Testis (tissue), 5 donors: ENCODE measurements around the gene UBD. TPM values are rescaled to one million over a fixed set of nuclear protein-coding genes. Genes with fewer than 3 reads are reported as not detected.
A peak's percentile ranks its signal among the peaks of the same experiment; 100 is the strongest.

Experiments used
- DNase-seq: peaks from one replicate; pipeline ENCODE4 v3.0.0-alpha.2; 2019
- H3K27ac ChIP-seq, 2 donors: fragments of 200-600 bp; sonication (generic); one replicate each; pipeline ENCODE4 v1.5.1; 2019
- H3K27me3 ChIP-seq: fragments of 200-600 bp; sonication (generic); one replicate; pipeline ENCODE4 v1.5.1; 2019
- H3K36me3 ChIP-seq: fragments of 200-600 bp; sonication (generic); one replicate; pipeline ENCODE4 v1.5.1; 2017; ENCODE audit warnings: low read depth; ENCODE audit errors: missing control alignments
- H3K4me1 ChIP-seq: fragments of 200-600 bp; sonication (generic); one replicate; pipeline ENCODE4 v1.5.1; 2019
- H3K4me3 ChIP-seq, 2 donors: fragments of 200-600 bp; sonication (generic); one replicate each; pipeline ENCODE4 v1.5.1; 2017 to 2019
- H3K9me3 ChIP-seq: fragments of 200-600 bp; sonication (generic); one replicate; pipeline ENCODE4 v1.5.1; 2017
- POLR2A ChIP-seq: fragments of 450-650 bp; IDR thresholded peaks from one replicate; pipeline ENCODE4 v1.6.1; 2017; ENCODE audit warnings: antibody characterized with exemption, mild to moderate bottlenecking, moderate library complexity
- WGBS, 2 donors: methylation state at CpG; one replicate each; pipeline ENCODE4 v1.1.5; 2018; 5-methylcytosine and 5-hydroxymethylcytosine counted together
- intact Hi-C: fragments of 100-400 bp; cut with DNase I; formaldehyde crosslinking; loops from one replicate; pipeline ENCODE4 v1.15.1; 2023; ENCODE audit warnings: low total_unique reads
- long read RNA-seq, 2 donors: transcript quantifications; one replicate each; lab custom pipeline, GENCODE V29; 2026
- polyA plus RNA-seq: library from polyadenylated mRNA; stranded (reverse); fragments of 350-450 nt; fragmentation: Illumina TruSeq; extraction: RNeasy Lipid Tissue Mini Kit (QIAGEN cat#74804); gene quantifications from one replicate; pipeline ENCODE4 v1.2.3, GENCODE V29; 2014; ENCODE audit warnings: low read depth, low replicate concordance; ENCODE audit not compliant: insufficient read depth
- total RNA-seq, 2 donors: library from RNA; depleted of rRNA; stranded (reverse); fragments of >200 nt; gene quantifications; one replicate each; pipeline ENCODE4 v1.2.3, GENCODE V29; 2016
- TF ChIP-seq, protein P1 (sequence below), 3 experiments: fragments of 450-650 bp in 2 of 3; fragments of 200-600 bp in 1 of 3; sonication (generic) in 1 of 3; IDR thresholded peaks; one replicate each; pipeline ENCODE4 v1.5.1; 2016 to 2019; ENCODE audit warnings: antibody characterized with exemption in 3 of 3, mild to moderate bottlenecking in 2 of 3, moderate library complexity in 1 of 3

UBD gene
- under 1 TPM in 1 of 2 donors, not detected in 1; 0.25 TPM for total RNA-seq
- 8.0 TPM for polyA plus RNA-seq
- long read RNA-seq, donor 1, partial matches to known transcripts = 0 of 2 reads
- long read RNA-seq, donor 1, other reads (novel, unspliced or antisense) = 0 of 2 reads
- long read RNA-seq, donor 2 = 0 reads

DNA sequence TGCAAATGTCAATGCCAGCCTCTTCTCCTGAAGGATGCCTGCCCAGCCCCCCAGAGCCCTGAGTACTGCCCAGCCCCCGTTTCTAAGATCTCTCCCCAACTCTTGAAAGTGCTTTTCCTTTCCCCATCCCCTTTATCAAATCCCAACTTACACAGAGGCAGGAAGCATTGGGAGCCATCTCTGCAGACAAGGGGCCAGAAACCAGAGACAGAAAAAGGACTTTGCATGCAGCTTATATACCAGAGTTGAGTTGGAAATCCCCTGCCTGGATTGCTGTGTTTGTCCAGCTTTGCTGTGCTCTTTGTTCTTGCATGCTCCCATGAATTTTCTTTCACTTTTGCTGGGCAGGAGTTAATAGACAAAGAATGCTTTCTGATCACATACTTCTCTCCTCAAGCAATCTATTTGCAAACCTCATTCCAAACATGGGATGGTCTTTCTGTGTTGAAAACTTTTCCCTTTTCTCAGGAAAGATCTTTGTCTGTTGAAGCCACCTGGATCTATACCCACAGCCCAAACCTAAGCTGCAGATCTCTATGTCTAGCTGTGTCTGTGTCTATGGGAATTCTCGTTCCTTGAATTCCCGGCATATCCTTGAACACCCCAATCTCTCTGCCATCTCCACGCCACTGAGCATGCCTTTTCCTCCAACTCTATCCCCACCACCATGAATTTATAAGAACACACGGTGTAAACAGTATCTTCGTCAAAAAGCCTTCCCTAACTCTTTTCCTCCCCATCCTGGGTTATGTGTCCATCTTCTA, at the start of gene UBD:
UBD (minus strand) TSS at position 209 of the 764 bp plus-strand sequence; CDS start at position 178, 31 bp downstream.
- DNase-seq = no peak
- H3K36me3 ChIP-seq = no peaks in the 10 kb centered on the region
- H3K4me3 ChIP-seq = peak within 1 kb of the TSS in 1 of 2 donors; percentile 21
- no peaks in the 10 kb centered on the region for H3K9me3 ChIP-seq
- intact Hi-C loops = no loop called here
- H3K27me3 ChIP-seq = no peaks in the 10 kb centered on the region
- WGBS, 2 donors = 66 to 72% methylated on average over 6 of the region's 6 CpGs
- no peak for TF ChIP-seq POLR2A
- TF ChIP-seq, protein P1, sequence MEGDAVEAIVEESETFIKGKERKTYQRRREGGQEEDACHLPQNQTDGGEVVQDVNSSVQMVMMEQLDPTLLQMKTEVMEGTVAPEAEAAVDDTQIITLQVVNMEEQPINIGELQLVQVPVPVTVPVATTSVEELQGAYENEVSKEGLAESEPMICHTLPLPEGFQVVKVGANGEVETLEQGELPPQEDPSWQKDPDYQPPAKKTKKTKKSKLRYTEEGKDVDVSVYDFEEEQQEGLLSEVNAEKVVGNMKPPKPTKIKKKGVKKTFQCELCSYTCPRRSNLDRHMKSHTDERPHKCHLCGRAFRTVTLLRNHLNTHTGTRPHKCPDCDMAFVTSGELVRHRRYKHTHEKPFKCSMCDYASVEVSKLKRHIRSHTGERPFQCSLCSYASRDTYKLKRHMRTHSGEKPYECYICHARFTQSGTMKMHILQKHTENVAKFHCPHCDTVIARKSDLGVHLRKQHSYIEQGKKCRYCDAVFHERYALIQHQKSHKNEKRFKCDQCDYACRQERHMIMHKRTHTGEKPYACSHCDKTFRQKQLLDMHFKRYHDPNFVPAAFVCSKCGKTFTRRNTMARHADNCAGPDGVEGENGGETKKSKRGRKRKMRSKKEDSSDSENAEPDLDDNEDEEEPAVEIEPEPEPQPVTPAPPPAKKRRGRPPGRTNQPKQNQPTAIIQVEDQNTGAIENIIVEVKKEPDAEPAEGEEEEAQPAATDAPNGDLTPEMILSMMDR (IDR thresholded peaks at IDR 0.05) = no peak
- no peaks in the 10 kb centered on the region for H3K4me1 ChIP-seq
- no peak within 1 kb of the TSS for H3K27ac ChIP-seq

DNA sequence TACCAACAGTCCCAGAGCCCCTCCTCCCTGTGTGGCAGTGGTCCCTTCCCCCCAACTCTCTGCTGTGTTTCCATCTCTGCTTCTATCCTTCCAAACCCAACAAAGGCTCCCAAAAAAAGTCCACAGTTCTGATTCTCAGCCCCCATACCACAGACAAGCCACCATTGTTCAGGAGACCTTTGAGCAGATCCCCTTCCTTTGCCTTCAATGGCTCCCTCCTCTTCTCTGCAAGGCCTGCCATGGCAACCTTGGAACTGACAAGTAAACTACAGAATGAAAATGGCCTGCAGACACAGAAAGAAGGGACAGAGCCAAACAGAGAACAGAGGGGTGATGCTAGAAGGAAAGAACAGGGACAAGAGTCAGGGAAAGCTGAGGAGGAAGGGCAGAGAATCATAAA, 48.6 kb upstream of the UBD start:
- intact Hi-C loops = no loop called here
- no peak for DNase-seq
- no peak overlapping the region for H3K4me3 ChIP-seq
- no peak overlapping the region for H3K27ac ChIP-seq
- TF ChIP-seq, protein P1 (IDR thresholded peaks at IDR 0.05) = no peak
- no peak for TF ChIP-seq POLR2A
- no peaks in the 10 kb centered on the region for H3K36me3 ChIP-seq
- H3K9me3 ChIP-seq = no peaks in the 10 kb centered on the region
- no peaks in the 10 kb centered on the region for H3K4me1 ChIP-seq
- no peaks in the 10 kb centered on the region for H3K27me3 ChIP-seq

DNA sequence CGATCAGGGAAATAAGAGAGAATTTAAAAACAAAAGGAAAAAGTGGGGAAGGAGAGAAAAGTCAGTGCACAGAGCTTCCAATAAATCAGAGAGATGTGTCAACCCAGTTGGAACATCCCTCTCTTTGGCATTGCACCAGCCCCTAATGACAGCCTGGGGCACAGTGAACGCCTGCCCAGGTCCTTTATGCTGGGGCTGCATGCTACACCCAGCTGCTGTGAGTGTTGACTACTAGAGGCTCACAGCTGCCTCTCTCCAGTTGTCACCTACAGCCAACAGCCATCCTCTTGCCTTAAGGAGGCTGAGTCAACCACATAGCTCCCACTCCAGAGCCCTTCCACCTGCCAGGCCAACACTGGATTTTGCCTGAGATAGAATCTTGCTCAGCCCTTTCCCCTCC, 44.4 kb upstream of the UBD start:
- H3K27me3 ChIP-seq = no peaks in the 10 kb centered on the region
- no peaks in the 10 kb centered on the region for H3K9me3 ChIP-seq
- no peaks in the 10 kb centered on the region for H3K36me3 ChIP-seq
- TF ChIP-seq POLR2A = no peak
- TF ChIP-seq, protein P1 (IDR thresholded peaks at IDR 0.05) = no peak
- intact Hi-C loops = no loop called here
- 80 to 100% methylated on average over 2 of the region's 2 CpGs for WGBS, 2 donors
- no peaks in the 10 kb centered on the region for H3K4me1 ChIP-seq
- DNase-seq = no peak
- no peak overlapping the region for H3K4me3 ChIP-seq
- no peak overlapping the region for H3K27ac ChIP-seq

DNA sequence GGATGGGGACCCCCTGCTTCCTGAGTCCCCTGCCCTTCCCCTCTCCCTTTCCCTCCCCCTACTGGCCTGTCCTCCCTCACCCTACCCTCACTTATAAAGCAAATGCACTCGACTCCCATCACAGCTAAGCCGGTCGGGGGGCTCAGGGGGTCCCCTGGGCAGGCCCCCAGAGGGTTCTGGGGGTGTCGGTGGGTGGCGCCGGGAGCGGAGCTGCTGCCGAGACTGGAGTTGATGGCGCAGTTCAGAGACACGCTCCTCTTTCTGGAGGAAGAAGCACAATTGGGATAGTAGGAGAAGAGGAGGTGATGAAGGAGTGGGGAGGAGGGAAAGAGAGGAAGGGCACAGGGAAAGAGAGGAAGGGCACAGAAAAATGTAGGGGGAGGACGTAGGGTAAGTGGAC, 43.9 kb upstream of the UBD start:
- 84 to 85% methylated on average over 10 to 11 of the region's 11 CpGs for WGBS, 2 donors
- Histone ChIP-seq H3K27me3 (no peaks in the 10 kb centered on the region), H3K36me3 (no peaks in the 10 kb centered on the region), H3K4me1 (no peaks in the 10 kb centered on the region), H3K4me3 (no peak overlapping the region), H3K9me3 (no peaks in the 10 kb centered on the region), H3K27ac (no peak overlapping the region)
- intact Hi-C loops = no loop called here
- no peak for DNase-seq
- no peak for TF ChIP-seq POLR2A
- TF ChIP-seq, protein P1 (IDR thresholded peaks at IDR 0.05) = no peak
